GM21529 (cell line): ENCODE measurements around the gene ARFGAP3.

Source experiments
- ATAC-seq: cut with Tn5 transposase; IDR thresholded peaks from one replicate; pipeline ENCODE4 v1.9.1; 2021; ENCODE audit not compliant: unreplicated experiment

ARFGAP3 gene

GRCh38 chr22:42825796-42826195 lies 31.3 kb downstream of the ARFGAP3 start:
- ATAC-seq = no peak

- no peak for ATAC-seq
These were observed 35.7 kb downstream of the ARFGAP3 start for GRCh38 chr22:42821386-42821785.

DNA sequence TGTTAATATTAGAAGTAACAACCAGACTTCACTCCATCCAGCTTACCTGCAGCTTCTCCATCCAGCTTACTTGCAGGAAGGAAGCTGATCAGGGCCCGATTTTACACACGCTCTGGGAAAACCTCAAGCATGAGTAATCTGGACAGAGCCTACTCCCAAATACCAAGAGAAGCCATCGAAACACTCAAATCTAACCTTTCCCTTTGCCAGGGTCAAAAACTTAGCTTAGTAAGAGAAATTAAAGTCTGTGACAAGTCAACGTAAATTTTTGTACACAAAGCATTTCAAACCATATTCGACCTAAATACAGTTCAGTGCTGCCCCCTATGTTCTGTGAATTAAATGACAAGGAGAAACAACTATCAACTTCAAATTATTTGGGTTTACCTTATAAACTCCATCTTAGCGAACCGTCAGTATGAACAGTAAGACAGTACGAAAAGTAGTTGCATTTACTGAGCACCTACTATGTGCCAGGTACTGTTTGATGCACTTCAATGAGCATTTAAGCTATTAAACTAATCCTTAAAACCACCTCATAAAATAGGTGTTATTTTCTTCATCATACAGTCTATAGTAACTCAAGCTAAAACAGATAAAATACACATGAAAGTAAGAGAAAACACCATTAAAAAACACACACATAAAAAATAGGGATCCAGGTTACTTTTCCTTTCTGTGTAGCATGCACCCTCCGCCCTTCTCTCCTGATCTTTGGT lies 36.9 kb downstream of the ARFGAP3 start:
- no peak for ATAC-seq

GRCh38 chr22:42819412-42820044 lies 37.5 kb downstream of the ARFGAP3 start:
- ATAC-seq = no peak

DNA sequence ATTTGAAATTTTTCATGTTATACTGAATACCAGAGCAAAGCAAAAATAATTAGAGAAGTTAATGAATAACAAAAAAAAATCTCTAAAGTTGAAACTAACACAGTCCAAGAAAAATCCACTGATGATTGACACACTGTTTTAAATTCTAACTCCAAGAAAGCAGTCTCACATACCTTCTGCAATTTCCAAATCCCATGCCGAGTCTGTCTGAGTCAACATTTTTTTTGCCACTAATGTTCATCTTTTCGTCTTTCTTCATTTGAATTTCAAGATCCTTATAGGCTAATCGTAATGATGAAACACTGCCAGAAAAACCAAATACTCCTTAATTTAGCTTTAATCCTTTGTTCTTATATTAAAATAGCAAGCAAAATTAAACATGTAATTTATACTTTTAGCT lies 39.5 kb downstream of the ARFGAP3 start:
- ATAC-seq = no peak

- no peak for ATAC-seq
These were observed 40.7 kb downstream of the ARFGAP3 start for GRCh38 chr22:42816336-42816735.

DNA sequence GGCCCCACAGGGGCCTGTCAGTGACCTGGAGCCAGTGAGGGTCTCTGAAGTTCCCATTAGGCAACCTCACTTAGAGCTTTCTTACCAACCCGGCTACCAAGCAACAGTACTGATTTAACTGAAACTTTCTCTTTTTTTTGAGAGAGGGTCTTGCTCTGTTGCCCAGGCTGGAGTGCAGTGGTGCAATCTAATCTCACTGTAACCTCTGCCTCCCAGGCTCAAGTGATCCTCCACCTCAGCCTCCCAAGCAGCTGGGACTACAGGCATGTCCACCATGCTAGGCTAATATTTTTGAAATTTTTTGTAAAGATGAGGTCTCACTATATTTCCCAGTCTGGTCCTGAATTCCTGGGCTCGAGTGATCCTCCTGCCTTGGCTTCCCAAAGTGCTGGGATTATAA lies 42.5 kb downstream of the ARFGAP3 start:
- ATAC-seq = no peak

DNA sequence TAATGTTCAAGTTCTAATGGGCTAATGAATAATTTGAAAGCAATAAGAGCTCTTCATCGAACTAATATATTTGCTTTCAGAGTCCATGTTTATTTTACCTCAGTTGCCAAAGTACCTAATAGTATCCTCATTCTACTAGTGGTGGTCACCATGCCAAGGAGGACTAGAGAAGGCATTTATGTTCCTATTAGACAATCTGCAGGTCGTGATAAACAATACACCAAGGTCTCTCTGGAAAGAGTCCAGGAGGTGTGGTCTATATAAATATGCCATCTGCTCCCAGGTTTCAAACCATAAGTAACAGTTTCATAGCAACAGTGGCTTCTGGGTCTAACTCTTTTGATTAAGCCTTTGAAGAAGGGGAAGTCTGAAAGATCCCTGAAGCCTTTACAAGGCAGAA lies 42.9 kb downstream of the ARFGAP3 start:
- ATAC-seq = no peak

DNA sequence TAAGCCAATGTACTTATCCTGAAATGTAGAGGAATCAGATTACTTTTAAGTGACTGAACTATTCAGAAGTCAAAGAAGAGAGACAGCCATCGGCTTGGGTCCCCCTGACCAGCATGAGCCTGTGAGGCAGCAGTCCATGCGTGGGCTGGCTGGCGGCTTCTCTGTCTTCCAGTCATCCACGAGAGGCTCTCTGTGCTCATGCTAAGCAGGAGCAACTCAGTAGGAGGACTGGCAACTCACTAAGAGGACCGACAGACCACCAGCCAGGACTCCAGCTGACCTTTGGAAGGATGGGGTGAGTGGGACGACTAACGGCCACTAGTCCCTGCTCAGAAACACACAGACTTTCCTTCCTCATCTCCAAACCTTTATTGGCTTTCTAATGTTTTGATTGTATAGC lies 43.6 kb downstream of the ARFGAP3 start:
- no peak for ATAC-seq

- no peak for ATAC-seq
These were observed 45.6 kb downstream of the ARFGAP3 start for GRCh38 chr22:42811459-42811858.

DNA sequence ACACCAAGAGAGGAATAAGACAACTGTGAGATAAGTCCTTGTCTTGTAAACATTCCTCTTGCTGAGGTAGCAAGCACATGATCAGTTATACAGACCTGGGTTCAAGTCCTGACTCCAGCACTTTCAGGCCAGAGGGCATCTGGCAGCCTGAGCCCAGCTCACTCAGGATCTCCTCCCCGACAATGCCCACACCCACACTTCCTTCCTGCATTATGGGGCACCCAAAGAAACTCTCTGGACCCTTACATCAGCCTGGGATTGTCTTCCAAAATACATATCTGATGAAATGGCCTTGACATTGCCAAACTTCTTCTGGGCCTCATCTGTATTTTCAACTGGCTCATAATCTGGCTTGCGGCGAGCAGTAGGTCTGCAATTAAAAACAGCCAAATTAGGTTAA lies 48.6 kb downstream of the ARFGAP3 start:
- no peak for ATAC-seq

- ATAC-seq = no peak
These were observed 49.9 kb downstream of the ARFGAP3 start for GRCh38 chr22:42807185-42807584.

GRCh38 chr22:42805998-42806830 lies 50.9 kb downstream of the ARFGAP3 start:
- ATAC-seq = no peak

GRCh38 chr22:42805016-42805997 lies 51.8 kb downstream of the ARFGAP3 start:
- ATAC-seq = no peak

- no peak for ATAC-seq
These were observed 53.7 kb downstream of the ARFGAP3 start for GRCh38 chr22:42803389-42803788.

DNA sequence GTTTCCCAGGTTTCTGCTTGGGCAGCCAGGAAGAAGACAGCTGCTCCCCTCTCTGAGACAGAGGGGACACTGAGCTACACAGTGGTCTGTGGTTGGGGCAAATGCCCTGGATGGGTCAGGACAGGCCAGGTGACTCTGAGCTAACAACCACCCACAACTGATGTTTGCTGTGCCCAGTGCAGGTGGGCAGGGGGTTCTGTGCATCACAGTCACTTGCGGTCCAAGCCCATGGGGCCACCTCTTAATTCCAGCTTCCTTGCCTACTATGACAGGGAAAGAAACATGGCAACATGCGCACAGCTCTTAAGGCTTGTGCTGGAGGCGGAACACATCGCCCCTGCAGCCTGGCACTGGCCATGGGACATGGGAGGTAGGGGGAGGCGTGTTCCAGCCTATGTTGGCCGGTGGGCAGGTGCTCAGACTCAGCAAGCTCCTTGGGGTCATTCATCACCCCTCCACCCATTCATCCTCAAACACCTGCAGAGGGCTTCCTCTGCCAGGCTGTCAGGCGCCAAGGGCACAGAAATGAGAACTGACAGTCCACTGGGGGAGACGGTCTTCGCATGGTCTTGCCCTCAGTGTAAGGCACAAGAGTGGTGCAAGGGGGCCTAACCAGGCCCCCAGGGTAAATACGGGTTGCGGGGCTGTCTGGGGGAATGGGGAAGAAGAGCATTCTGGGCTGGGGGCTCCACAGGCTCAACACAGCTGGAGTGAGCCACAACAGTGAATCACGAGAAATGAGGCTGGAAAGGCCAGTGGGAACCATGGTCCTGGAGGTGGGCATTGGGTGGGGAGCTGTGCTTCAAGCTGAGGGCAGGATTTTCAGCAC lies 55.6 kb downstream of the ARFGAP3 start:
- ATAC-seq = no peak

DNA sequence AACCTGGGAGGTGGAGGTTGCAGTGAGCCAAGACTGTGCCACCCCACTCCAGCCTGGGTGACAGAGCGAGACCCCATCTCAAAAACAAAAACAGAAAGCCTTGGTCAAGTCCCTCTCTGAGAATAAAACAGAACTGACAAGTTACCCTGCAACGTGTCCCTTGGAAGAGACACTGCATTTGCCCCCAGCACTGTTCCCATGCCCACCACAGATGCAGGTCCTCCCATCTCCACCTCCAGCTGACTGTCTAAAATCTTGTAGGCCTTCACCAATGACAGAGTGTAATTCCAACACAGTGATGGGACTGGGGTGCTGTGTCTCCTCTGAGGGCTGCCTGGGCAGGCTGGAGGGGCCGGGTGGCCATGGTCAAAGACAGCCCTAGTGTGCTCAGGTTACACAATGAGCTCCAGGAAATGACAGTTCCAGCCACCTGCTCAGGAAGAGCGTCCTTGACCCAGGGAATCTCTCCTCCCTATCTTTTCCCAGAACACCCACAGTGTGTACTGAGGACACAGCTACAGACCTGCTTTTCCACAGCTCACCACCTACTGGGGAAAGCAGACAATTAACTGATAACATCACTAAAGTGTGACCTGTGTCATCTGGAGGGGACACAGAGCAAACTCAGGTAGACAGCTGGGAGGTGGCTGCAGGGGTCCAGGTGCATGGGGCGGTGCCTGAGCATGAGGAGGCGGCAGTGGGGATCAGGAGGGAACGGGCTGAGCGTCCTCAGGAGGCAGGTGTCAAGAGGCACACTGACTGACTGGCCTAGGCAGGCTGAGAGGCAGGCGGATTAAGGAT lies 56.4 kb downstream of the ARFGAP3 start:
- no peak for ATAC-seq

DNA sequence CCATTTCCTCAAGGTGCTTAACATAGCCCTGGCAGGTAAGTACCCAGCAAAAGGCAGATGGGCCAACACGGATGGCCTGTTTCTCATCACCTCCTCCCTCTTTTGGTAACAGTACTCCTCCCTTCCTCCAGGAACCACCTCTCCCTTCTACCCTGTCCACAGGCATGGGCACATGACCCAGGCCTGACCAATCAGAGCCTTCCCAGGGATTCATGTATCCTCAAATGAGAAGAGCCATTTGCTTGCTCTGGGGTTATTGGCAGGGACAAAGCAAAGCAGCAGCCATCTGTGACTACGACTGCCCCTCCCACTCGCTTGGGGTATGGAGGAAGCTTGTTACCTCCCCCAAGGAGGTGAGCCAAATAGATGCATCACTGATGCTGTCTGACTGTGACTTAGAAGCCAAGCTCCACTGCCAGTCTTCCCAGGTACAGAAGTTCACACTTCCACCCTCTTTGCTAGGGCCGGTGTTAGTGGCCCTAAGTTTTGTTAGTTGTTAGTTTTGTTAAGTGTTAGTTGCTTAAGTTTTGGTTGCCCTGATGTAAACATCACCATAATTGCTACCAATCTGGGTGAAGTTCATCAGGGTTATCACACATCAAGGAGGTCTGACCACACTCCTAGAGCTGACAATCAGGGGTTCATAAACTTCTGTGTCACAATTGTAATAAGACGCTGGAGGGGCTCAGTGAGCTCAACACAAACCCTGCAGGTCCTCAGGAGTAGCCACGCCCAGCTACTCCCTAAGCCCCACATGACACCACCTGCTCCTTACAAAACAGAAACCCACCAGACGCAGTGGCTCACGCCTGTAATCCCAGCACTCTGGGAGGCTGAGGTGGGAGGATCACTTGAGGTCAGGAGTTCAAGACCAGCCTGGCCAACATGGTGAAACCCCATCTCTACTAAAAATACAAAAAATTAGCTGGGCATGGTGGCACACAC lies 57.3 kb downstream of the ARFGAP3 start:
- no peak for ATAC-seq
